HG02678 (cell line): ENCODE measurements around the gene RGS6.

ENCODE experiments used
- ATAC-seq: cut with Tn5 transposase; IDR thresholded peaks from one replicate; pipeline ENCODE4 v1.9.1; 2021; ENCODE audit warnings: mild to moderate bottlenecking, moderate library complexity; ENCODE audit not compliant: unreplicated experiment

Gene RGS6

GRCh38 chr14:72389200-72389599 is 457.0 kb downstream of the RGS6 start:
- no peak for ATAC-seq

GRCh38 chr14:72401101-72401625 is 468.9 kb downstream of the RGS6 start:
- no peak for ATAC-seq

- ATAC-seq, result no peak
Measured at GRCh38 chr14:72401632-72402376, 469.6 kb downstream of the RGS6 start.

- no peak for ATAC-seq
Measured at GRCh38 chr14:72402377-72402772, 470.1 kb downstream of the RGS6 start.

- ATAC-seq, result no peak
Measured at GRCh38 chr14:72404106-72404774, 472.0 kb downstream of the RGS6 start.

GRCh38 chr14:72404998-72405397 is 472.8 kb downstream of the RGS6 start:
- ATAC-seq, result no peak

- ATAC-seq, result no peak
Measured at GRCh38 chr14:72408020-72408419, 475.8 kb downstream of the RGS6 start.

- ATAC-seq, result no peak
Measured at GRCh38 chr14:72409047-72409446, 476.8 kb downstream of the RGS6 start.

- ATAC-seq, result no peak
Measured at GRCh38 chr14:72416081-72416849, 484.0 kb downstream of the RGS6 start.

GRCh38 chr14:72416892-72417291 is 484.7 kb downstream of the RGS6 start:
- no peak for ATAC-seq

- no peak for ATAC-seq
Measured at GRCh38 chr14:72418806-72419205, 486.6 kb downstream of the RGS6 start.

GRCh38 chr14:72419226-72419775 is 487.1 kb downstream of the RGS6 start:
- ATAC-seq, result no peak

- ATAC-seq, result no peak
Measured at GRCh38 chr14:72420749-72421474, 488.7 kb downstream of the RGS6 start.

- no peak for ATAC-seq
Measured at GRCh38 chr14:72423957-72424356, 491.7 kb downstream of the RGS6 start.

GRCh38 chr14:72430457-72430856 is 498.2 kb downstream of the RGS6 start:
- ATAC-seq, result no peak

- no peak for ATAC-seq
Measured at GRCh38 chr14:72432748-72433147, 500.5 kb downstream of the RGS6 start.

GRCh38 chr14:72433511-72433910 is 501.3 kb downstream of the RGS6 start:
- no peak for ATAC-seq

GRCh38 chr14:72434856-72435255 is 502.6 kb downstream of the RGS6 start:
- ATAC-seq, result no peak

GRCh38 chr14:72439707-72440106 is 507.5 kb downstream of the RGS6 start:
- ATAC-seq, result no peak

- ATAC-seq, result no peak
Measured at GRCh38 chr14:72443256-72443655, 511.0 kb downstream of the RGS6 start.
